ENCODE data around the gene PLCB4.

PLCB4 gene

DNA sequence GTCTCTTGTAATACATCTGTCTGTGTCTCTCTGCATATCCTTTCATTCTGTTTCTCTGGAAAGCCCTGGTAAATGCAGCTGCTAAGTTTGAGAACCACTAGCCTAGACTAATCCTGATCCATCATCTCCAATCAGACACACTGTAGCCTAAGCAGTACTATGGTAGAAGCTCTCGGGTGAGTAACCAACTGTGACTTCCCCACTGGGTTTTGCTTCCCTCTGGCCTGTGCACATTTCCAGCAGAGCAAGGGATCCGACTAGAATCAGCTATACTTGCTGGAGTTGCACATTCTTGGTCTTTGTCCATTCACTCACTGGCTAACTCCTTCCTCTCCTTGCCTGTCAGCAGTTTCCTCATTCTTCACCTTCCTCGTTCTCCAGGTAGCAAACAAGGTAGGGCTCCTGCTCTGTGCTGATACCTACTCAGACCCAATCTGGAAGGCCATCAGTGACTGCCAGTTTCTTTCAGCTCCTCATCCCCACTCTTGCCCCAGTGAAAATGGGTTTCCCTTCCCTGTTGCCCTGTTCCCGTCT lies 184.2 kb downstream of the PLCB4 start:
- DNase-seq (ENCODE audit: insufficient read length, low spot score) = no peak
- FAIRE-seq = no peak

DNA sequence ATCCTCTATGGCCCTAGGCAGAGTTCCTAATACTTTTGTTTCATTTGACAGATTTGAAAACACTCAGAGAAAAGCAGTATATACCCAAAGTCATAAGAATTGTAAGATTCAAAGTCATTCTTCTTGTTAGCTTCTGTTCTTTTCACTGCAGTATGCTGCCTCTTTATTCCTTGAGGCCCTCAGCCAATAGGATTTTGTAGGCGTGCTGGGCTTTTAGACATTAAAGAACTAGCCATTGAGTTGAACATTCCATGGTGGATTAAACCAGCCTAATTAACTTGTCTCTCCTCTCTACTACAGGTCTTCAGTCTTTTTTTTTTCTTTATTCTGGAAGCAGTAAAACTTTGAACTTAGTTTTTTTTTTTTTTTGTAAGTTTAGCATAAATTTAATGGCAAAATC lies 186.3 kb downstream of the PLCB4 start:
- no peak for FAIRE-seq

DNA sequence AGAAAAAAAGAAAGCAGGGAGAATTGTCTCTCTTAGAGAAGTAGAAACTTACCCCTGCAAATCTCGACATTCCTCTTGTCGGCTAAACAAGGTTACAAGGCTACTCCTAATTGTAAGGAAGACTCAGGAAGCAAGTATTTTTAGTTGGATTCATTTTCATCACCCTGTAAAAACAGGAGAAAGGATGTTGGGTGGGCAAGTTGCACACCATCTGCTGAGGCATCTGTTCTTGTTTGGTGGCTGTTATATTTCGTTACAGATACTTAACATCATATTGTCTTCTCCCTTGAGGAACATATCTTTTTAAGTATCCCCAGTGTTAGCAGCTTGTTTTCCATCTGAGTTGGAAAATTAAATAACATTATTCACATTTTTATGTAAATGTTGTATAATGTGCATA lies 187.5 kb downstream of the PLCB4 start:
- FAIRE-seq = no peak

More for the DNA sequence above, 186.3 kb downstream of the PLCB4 start:
- DNase-seq (ENCODE audit: insufficient read length, low spot score) = no peak

DNA sequence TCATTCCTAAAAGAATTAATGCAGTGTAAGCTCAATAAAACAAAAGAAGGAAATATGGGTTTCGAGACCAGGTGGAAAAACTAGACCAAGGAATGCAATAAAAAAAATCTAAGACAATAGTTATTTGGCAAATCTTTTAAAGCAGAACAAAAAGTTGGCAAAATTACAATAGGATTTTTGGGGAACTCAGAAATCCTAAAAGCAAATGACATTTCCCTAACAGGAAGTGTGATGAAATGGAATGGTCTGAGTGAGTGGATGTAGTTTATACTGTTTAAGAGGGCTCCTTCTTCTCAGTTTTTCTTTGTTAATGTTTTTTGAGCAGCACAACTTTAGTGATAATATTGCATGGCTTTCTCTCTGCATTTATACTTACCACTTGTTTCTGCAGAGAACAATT lies 190.0 kb downstream of the PLCB4 start:
- no peak for DNase-seq (ENCODE audit: insufficient read length, low spot score)
- no peak for FAIRE-seq

More for the DNA sequence above, 187.5 kb downstream of the PLCB4 start:
- no peak for DNase-seq (ENCODE audit: insufficient read length, low spot score)

DNA sequence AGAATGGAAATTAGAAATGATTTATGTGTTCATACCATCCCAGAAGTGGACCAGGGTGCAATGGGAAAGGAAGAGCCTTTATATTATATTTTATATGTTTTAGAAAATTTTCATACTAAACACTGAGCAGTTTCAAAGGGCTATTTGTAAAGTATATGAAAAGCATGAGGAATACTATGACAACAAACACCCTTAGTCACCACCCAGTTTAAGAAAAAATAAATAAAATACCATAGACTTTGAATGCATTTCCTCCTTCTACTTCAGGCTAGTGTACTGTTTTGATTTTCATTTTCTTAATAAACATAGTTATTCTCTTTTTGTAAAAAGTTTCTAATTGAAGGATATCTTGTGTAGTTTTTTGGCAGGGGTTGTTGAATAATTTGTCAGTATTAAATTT lies 191.1 kb downstream of the PLCB4 start:
- DNase-seq (ENCODE audit: insufficient read length, low spot score) = no peak
- FAIRE-seq = no peak

DNA sequence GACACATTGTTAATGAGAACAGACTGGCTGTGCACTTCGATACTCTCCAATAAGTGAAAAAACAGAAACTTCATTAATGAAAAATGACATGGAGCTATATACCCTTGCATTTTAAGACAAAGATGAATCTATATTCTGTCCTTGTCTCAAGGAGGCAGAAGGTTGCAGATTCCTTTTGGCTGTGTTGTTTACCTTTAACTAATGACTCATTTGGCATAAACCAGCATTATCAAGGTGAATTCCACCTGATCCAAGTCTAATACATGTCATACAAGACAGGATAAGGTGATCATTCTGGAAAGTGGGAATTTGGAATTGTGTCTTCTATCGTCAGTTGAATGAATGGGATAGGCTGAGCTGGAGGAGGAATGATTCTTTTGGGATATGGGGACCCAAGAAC lies 192.9 kb downstream of the PLCB4 start:
- FAIRE-seq (no peak), DNase-seq (ENCODE audit: insufficient read length, low spot score) (no peak)

DNA sequence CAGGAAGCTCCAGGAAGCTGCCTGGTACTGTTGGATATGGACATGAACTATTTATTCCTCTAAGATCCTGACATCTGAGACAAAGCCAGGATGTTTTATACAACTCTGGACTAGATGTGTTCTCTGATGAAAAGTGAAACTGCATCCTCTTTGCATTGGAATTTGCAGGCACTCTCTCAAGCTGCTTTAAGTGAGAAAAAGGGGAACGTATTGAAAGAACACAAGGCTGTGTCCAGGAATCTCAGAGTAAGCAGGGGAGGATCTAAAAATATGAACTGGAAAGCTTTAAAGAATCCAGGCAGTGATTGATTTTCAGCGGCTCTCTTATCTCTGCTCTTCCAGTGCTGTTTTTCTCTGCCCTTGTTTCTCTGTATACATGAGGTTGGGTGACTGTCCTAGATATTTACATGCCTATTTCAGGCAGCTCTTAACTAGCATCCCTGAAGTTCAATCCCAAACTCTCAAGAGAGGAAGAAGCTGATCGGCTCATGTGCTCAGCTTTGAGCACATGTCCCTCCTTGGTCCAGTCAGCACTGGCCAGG lies 193.8 kb downstream of the PLCB4 start:
- FAIRE-seq (no peak), DNase-seq (ENCODE audit: insufficient read length, low spot score) (no peak)

DNA sequence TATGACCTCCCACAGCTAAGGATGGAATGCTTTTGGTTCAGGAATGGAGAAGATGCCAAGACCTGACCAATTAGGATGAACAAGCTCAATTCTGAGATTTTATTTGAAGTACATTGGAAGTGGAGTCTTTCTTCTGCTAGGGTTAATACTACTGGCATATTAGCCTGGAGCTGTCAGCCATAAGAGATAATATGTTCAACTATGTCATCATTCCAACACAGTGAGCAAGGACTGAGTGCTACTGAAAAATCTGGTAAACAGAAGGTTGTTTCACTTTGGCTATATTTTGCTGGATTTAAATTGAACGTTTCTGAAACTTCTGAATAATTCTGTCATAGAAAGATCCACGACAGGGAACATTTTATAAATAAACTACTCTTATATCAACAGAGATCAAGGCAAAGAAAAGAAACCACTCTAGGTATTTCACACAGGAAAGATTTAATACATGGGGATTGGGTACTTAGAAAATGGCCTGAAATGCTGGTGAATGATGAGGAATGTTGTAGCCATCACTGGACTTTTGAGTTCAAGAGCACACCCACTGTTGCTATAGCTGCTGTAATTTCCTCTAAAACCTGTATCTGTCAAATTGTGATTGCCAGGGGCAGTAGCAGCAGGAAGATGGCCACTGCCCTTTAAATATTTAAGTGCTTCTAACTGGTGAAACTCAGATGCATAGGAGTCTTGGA lies 200.5 kb downstream of the PLCB4 start:
- no peak for DNase-seq (ENCODE audit: insufficient read length, low spot score)
- no peak for FAIRE-seq

DNA sequence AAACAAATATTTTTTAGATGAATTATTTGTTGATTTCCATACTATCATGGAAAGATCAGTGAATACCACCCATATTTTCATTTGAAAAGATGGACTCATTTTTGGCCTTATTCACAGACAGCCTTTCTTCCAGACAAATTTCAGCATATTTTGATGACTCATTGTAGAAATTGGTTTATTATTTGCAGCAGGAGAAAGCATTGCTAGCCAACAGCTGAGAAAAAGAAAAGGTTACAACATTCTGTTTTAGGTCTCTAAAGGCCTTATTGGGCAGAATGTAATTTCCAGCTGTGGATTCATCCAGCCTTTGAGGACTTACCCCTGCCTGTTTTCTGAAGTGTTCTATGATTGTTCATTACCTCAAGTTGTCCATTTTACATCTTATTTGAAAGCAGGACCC lies 201.9 kb downstream of the PLCB4 start:
- no peak for DNase-seq (ENCODE audit: insufficient read length, low spot score)
- no peak for FAIRE-seq

DNA sequence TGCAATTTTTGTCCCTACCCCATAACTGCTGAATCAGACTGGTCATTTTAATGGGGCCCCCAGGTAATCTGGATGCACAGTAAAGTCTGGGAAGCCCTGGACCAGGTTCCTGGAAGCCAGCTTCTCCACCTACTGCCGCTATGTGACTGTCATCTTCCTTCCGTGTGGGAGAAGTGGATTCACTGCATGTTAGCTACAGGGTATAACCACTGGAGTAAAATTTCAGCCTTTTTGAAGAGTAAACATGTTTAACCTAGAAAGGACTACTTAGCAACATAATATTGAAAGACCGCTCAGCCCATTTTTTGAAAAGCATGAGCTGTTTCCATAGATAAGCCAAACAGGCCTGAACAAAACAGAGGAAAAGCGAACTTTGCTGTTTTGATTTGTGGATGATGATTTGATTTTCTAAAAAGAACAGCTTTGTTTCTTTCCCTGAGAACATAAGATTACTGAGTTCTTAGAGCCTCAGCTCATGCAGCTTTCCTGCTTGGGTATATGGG lies 208.1 kb downstream of the PLCB4 start:
- DNase-seq (ENCODE audit: insufficient read length, low spot score) = no peak
- no peak for FAIRE-seq

DNA sequence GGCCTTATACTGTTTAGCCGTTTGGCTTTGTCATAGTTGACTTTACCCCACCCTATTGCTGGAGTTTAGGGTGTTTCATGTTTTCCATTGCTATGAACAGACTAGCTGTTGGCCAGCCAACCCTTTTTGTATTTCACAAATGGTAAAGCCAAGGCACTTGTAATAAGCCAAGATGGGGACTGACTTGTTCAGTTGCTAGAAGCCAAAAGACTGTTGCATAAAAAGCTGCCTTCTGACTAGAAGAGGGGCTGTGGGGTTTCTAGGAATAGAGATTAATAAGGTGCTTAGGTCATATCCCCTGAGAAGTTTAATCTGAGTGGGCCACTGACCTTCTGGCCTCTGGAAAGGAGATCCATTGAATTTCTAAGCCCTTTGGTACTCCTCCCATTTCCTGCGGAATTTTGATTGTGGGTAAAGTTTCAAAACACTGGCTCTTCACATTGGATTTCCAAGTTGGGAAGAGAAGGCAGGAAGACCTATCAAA lies 211.1 kb downstream of the PLCB4 start:
- DNase-seq (ENCODE audit: insufficient read length, low spot score) (no peak), FAIRE-seq (no peak)

DNA sequence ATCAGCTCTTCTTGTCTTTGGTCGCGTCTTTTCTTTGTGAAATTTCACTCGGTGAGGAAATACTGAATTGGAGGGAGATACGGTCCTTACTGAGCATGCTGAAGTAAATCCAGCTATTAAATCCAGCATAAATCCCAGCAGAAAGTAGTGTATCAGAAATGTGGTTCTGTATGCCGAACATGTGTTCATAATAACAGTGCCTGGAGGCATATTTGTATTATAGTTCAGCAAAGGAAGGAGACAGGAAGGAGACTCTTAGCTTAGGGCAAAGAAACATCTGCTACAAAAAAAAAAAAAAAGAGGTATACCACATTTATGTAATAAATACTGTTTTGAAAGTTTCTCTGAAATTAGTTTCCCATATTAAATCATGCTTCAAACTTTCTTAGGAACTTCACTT lies 211.8 kb downstream of the PLCB4 start:
- no peak for FAIRE-seq
- DNase-seq (ENCODE audit: insufficient read length, low spot score) = no peak

DNA sequence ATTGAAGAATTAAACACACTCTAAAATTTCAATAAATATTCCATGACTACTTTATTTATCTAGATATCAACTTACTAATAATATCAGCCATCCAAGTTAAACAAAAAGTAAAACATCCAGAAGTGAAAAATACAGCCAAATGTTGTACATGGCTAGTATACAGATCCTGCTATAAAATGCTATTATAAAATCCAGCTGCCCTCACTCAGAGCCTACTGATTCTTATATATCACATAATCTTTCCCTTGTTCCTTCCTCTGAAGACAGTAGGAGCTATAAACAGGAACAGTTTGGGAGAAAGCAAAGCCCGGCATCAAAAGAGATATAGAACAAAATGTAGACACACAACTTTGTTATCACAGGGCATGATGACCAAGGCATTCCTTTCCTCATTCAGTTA lies 212.9 kb downstream of the PLCB4 start:
- FAIRE-seq = no peak
- DNase-seq (ENCODE audit: insufficient read length, low spot score) = no peak

DNA sequence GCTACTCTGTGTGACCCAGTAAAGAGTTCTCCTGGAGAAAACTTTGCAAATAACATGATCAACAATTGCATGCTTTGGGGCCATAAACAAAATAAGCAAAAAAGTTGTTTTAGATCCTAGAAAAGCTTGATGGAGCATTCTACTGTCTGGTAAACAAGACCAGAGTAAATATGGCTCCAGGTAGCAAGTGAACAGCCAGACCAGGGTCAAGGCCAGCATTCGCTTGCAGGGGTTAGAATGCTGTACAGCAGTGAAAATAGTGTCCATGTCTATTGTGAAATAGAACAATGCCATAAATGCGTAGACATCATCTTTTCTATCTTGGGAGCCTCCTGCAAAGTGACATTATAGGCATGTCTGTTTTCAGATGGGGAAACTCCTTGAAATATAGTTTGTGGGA lies 216.7 kb downstream of the PLCB4 start:
- no peak for DNase-seq (ENCODE audit: insufficient read length, low spot score)
- FAIRE-seq = no peak

DNA sequence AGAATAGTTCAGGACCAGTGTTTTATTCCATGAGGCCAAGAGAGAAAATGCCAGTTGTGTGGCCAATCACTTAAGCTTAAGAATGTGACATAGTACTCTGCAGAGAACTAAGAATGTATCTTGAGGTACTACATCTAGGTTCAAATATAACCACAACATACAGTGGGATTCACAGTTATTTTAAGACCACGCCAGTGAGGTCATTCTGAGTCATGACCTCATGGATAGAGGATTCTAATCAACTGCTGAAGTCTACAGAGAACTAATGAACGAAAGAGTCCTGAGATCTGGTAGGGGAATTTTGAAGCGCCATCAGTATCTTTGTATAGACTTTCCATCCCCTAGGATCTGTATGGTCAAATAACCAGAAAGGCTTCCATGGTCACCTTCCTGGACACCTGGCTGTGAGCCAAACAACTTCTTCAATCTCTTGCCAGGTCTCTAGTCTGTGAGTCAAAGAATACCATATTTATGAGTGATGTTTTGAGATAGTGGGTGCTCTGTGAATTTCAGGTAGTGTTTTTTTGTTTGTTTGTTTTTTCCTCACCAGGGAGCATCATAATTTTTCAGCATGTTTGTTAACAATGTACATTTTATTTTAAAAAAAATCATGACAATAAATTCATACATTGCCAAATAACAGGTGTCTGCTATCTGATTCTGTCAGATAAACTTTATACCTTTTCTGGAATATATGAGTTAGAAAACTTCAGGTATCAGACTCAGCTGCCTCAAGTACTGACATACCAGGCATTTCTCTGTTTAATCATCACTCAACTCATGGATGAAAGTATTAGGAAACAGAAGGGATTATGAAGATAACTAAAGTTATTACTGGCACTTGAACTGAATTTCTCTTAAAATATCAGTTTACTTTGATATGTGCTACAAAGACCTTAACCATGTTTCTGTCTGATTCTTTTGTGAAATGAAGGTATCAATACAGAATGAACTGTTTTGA lies 217.9 kb downstream of the PLCB4 start:
- DNase-seq (ENCODE audit: insufficient read length, low spot score) (no peak), FAIRE-seq (no peak)

DNA sequence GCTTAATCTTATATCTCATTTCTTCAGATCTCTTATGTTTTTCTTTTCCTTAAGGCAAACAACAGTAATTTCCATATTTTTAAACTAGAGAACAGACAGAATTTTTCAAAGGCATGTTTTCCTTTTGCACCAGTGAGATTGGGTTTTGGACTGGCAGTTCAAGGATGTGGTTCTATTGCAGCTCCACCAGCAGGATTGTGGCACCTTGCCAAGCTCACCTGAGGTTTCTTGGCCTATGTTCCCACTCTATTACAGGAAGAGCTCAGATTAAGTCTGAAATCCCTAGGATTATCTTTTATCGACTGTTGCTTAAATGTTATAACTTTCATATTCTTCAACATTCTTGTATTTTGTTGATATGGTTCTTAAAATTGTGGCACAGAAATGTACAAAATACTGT lies 218.9 kb downstream of the PLCB4 start:
- FAIRE-seq (no peak), DNase-seq (ENCODE audit: insufficient read length, low spot score) (no peak)

DNA sequence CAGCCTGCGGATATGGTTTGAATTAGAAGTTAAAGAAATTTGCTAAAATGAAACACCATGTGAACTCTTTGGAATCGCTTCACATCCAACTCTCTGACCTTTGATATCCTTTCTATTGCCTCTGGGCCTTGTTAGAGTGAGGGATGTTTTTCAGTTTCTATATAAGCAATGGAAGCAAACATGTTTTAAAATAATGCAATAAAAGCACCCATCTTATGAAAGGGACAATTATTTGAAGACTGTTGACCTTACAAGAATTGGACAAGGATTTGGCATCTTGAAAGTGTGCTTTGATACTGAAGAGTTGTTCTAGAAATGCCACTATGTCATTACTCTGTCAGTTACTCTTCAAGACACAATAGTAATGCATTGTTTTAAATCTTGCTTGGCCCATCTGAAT lies 221.4 kb downstream of the PLCB4 start:
- FAIRE-seq (no peak), DNase-seq (ENCODE audit: insufficient read length, low spot score) (no peak)

DNA sequence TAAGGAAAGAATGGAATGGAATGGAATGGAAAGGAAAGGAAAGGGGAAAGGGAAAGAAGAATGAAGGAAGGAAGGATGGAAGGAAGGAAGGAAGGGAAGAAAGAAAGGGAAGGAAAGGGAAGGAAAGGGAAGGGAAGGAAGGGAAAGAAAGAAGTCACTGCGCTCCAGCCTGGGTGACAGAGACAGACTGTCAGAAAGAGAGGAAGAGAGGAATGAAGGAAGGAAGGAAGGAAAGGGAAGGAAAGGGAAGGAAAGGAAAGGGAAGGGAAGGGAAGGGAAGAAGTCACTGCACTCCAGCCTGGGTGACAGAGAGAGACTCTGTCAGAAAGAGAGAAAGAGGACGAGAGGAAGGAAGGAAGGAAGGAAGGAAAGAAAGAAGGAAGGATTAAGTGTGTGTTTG lies 224.3 kb downstream of the PLCB4 start:
- DNase-seq (ENCODE audit: insufficient read length, low spot score) (no peak), FAIRE-seq (no peak)

DNA sequence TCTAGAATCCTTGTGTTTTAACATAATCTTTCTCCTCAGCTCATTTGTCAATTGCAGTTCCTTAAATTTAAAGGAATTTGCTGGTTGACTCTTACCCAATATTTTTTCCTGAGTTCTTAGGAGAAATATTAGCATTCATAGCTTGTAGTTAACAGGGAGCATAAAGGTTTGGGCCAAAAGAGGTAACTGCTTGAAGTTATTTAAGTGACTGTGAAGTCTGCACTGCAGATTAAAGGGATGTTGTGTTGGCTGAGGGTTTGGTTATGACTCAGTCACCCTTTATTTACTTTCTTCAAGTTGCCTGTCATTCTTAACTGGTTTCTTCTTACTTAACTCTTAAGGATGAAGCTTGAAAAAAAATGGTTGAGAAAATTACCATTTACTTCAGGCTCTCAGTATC lies 225.2 kb downstream of the PLCB4 start:
- FAIRE-seq = no peak
- no peak for DNase-seq (ENCODE audit: insufficient read length, low spot score)

DNA sequence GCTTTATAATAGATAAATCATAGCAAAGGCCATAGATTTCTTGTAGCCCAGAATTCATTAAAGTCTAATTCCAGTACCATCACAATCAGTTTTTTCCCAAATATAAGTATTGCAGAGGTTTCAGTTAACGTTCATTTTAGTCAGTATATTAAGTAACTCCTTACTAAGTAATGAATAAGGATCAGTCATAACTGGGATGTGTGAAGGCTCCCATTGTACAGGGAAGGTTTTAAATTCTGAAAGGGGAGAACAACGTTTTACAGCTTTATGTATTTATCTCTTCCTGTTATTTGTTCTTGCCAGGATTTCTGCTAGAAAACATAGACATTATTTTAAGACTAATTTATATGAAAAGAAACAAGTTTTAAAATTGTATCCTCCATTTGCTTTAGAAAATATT lies 230.0 kb downstream of the PLCB4 start:
- FAIRE-seq = no peak

DNA sequence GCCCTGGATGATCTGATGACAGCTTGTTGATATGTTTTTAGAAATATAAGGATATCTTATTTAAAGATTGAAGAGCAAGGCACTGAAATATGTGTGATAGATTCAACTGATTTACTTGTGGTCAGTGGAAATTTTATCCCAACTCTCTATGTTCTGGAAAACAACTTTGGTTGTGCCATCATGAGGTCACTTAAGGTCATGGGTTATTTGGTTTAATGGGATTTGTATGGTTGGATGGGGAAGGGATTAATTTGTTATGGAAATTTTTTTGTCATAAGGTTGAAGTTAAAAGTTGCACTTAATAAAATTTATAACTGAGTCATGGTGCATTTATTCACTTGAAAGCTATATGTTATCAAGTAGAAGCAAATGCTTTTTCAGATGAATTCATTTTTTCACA lies 231.2 kb downstream of the PLCB4 start:
- DNase-seq (ENCODE audit: insufficient read length, low spot score) (no peak), FAIRE-seq (no peak)

More for the DNA sequence above, 230.0 kb downstream of the PLCB4 start:
- DNase-seq (ENCODE audit: insufficient read length, low spot score) = no peak

Measured in GM19239 (cell line).